Osteocyte (in vitro differentiated cells): ENCODE data around the gene ALKBH3. TPM values are rescaled to one million over a fixed set of nuclear protein-coding genes. Genes with fewer than 3 reads are reported as not detected.

ENCODE experiments used
- DNase-seq: peaks from one replicate; pipeline ENCODE4 v3.0.0; 2021; ENCODE audit warnings: mixed read lengths; ENCODE audit not compliant: unreplicated experiment; ENCODE audit errors: extremely low spot score
- H3K27ac Mint-ChIP-seq: one replicate; pipeline ENCODE4 v1.8.0; 2021; ENCODE audit warnings: mild to moderate bottlenecking, mixed read lengths; ENCODE audit not compliant: unreplicated experiment
- H3K27me3 Mint-ChIP-seq: one replicate; pipeline ENCODE4 v1.8.0; 2021; ENCODE audit warnings: mixed read lengths; ENCODE audit not compliant: unreplicated experiment
- H3K36me3 Mint-ChIP-seq: one replicate; pipeline ENCODE4 v1.8.0; 2021; ENCODE audit warnings: mixed read lengths; ENCODE audit not compliant: unreplicated experiment
- H3K4me1 Mint-ChIP-seq: one replicate; pipeline ENCODE4 v1.8.0; 2021; ENCODE audit warnings: mixed read lengths; ENCODE audit not compliant: unreplicated experiment
- H3K4me3 Mint-ChIP-seq: one replicate; pipeline ENCODE4 v1.8.0; 2021; ENCODE audit warnings: mild to moderate bottlenecking, moderate library complexity, mixed read lengths; ENCODE audit not compliant: unreplicated experiment
- H3K9me3 Mint-ChIP-seq: one replicate; pipeline ENCODE4 v1.8.0; 2021; ENCODE audit warnings: mixed read lengths; ENCODE audit not compliant: unreplicated experiment
- total RNA-seq: library from RNA; stranded (reverse); gene quantifications from 2 replicates; pipeline ENCODE4 v1.2.1, GENCODE V29; 2021
- TF ChIP-seq, protein P1 (sequence below): fragments of 200-600 bp; sonication (generic); IDR thresholded peaks from 2 replicates; pipeline ENCODE4 v1.5.0; 2021; ENCODE audit warnings: antibody characterized with exemption, mild to moderate bottlenecking, moderate library complexity

ALKBH3 gene
- total RNA-seq, 1 donor from 2014 or later = 32.4 TPM

DNA sequence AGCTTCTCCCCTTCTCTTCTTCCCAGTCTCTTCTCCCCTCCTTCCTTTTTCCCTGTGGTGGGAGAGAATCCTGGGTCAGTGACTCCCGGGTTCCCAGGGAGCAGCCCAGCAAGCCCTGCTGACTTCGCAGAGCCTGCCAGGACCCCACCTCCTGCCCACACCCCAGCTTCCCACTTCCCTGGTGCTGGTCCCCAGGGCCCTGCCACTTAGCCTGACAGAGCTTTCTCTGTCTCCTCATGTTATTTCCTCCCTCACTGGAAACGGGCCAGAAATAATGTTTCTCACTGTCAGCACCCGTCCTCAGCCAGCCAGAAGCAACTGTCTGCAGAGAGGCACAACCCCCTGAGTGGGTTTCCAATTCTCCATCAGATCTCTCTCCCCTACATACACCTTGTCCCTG, 88.9 kb downstream of the ALKBH3 start:
- no peak overlapping the region for H3K27ac Mint-ChIP-seq
- TF ChIP-seq, protein P1, sequence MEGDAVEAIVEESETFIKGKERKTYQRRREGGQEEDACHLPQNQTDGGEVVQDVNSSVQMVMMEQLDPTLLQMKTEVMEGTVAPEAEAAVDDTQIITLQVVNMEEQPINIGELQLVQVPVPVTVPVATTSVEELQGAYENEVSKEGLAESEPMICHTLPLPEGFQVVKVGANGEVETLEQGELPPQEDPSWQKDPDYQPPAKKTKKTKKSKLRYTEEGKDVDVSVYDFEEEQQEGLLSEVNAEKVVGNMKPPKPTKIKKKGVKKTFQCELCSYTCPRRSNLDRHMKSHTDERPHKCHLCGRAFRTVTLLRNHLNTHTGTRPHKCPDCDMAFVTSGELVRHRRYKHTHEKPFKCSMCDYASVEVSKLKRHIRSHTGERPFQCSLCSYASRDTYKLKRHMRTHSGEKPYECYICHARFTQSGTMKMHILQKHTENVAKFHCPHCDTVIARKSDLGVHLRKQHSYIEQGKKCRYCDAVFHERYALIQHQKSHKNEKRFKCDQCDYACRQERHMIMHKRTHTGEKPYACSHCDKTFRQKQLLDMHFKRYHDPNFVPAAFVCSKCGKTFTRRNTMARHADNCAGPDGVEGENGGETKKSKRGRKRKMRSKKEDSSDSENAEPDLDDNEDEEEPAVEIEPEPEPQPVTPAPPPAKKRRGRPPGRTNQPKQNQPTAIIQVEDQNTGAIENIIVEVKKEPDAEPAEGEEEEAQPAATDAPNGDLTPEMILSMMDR = no peak
- no peak overlapping the region for H3K4me3 Mint-ChIP-seq
- no peaks in the 10 kb centered on the region for H3K36me3 Mint-ChIP-seq
- peaks cover 14% of the 10 kb centered on the region for H3K4me1 Mint-ChIP-seq
- no peak for DNase-seq
- peaks cover 5% of the 10 kb centered on the region for H3K9me3 Mint-ChIP-seq
- H3K27me3 Mint-ChIP-seq = peaks cover 37% of the 10 kb centered on the region

Other genes with a start within 250 kb of the ALKBH3 start
- gene HSD17B12, start 200.1 kb upstream of the ALKBH3 start, total RNA-seq = 69.5 and 81.6 TPM in 2 replicates
- gene C11orf96, start 61.8 kb downstream of the ALKBH3 start, total RNA-seq = 1.1 and 1.2 TPM in 2 replicates
- not detected in 2 replicates for gene ACCSL, start 167.2 kb downstream of the ALKBH3 start, total RNA-seq
- gene ACCS, start 185.4 kb downstream of the ALKBH3 start, total RNA-seq = 4.3 and 4.5 TPM in 2 replicates
- gene EXT2, start 214.8 kb downstream of the ALKBH3 start, total RNA-seq = 99.1 and 102 TPM in 2 replicates